BLaER1 (cell line): Measurements from ENCODE around the gene ARPC1A.
"Not testable (repeated sequence)": the region's sequence is repeated elsewhere in the genome, so short reads cannot be mapped to it uniquely, and the experiment has no call there.

Experiments
- H3K27ac ChIP-seq: shearing (Covaris generic); formaldehyde crosslinking; 2 replicates; pipeline ENCODE4 v1.8.1; 2022
- H3K27me3 ChIP-seq: shearing (Covaris generic); formaldehyde crosslinking; 2 replicates; pipeline ENCODE4 v1.8.1; 2022
- H3K36me3 ChIP-seq: shearing (Covaris generic); formaldehyde crosslinking; 2 replicates; pipeline ENCODE4 v1.8.1; 2022
- H3K4me1 ChIP-seq: shearing (Covaris generic); formaldehyde crosslinking; 2 replicates; pipeline ENCODE4 v1.8.1; 2022
- H3K4me2 ChIP-seq: shearing (Covaris generic); formaldehyde crosslinking; 2 replicates; pipeline ENCODE4 v1.8.1; 2022
- H3K4me3 ChIP-seq: shearing (Covaris generic); formaldehyde crosslinking; 2 replicates; pipeline ENCODE4 v1.8.1; 2022
- H3K9ac ChIP-seq: shearing (Covaris generic); formaldehyde crosslinking; 2 replicates; pipeline ENCODE4 v1.8.1; 2022
- H3K9me3 ChIP-seq: shearing (Covaris generic); formaldehyde crosslinking; 2 replicates; pipeline ENCODE4 v1.8.1; 2022
- H4K20me1 ChIP-seq: shearing (Covaris generic); formaldehyde crosslinking; 2 replicates; pipeline ENCODE4 v1.8.1; 2022
- Cebpa-rat ChIP-seq: shearing (Covaris generic); IDR thresholded peaks from 2 replicates; pipeline ENCODE4 v1.8.1; 2022

The ARPC1A gene

DNA sequence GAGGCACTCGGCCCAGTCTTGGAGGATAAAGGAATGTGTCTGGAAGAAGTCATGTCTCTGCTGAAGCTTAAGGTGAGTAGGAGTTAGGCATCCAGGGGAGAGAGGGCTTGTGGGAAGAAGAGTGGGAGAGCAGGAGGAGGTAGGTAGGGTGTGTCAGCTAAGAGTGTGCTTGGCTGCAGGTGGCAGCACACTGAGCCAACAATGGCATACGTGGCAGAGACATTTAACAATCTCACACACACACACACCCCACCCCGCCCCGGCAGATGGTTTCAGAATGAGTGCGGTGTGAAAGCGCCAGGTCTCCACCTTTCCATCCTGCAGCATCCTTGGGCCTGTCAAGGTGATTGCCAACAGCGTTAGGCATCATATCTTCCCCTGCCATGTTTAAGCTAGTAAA is 11.2 kb upstream of the ARPC1A start:
- H3K4me1 ChIP-seq: peaks cover 12% of the 10 kb centered on the region
- H4K20me1 ChIP-seq: no peaks in the 10 kb centered on the region
- H3K9me3 ChIP-seq: peaks cover 11% of the 10 kb centered on the region
- TF ChIP-seq Cebpa-rat: no peak
- H3K36me3 ChIP-seq: no peaks in the 10 kb centered on the region
- H3K9ac ChIP-seq: no peak overlapping the region
- H3K4me2 ChIP-seq: no peak overlapping the region
- H3K4me3 ChIP-seq: no peak overlapping the region
- H3K27ac ChIP-seq: no peak overlapping the region
- no peaks in the 10 kb centered on the region for H3K27me3 ChIP-seq

DNA sequence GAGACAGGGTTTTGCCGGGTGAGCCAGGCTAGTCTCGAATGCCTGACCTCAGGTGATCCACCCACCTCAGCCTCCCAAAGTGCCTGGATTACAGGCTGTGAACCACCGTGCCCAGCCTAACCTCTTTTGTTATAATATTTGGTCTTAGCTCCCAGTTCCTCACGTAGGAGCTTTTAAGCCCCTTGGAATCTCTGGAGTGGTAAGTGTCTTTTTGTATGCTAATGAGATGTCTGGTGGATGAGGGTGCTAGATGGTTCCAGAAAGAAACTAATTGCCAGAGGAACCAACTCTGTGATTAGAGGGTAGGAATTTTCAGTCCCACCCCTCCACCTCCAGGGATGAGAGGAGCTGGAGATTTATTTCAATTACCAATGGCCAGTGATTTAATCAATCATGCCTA is 5.3 kb upstream of the ARPC1A start:
- H3K9ac ChIP-seq: no peak overlapping the region
- no peaks in the 10 kb centered on the region for H3K27me3 ChIP-seq
- no peak for TF ChIP-seq Cebpa-rat
- no peaks in the 10 kb centered on the region for H3K36me3 ChIP-seq
- no peak overlapping the region for H3K4me2 ChIP-seq
- peaks cover 13% of the 10 kb centered on the region for H3K4me1 ChIP-seq
- no peaks in the 10 kb centered on the region for H3K9me3 ChIP-seq
- no peak overlapping the region for H3K4me3 ChIP-seq
- no peaks in the 10 kb centered on the region for H4K20me1 ChIP-seq
- H3K27ac ChIP-seq: no peak overlapping the region

DNA sequence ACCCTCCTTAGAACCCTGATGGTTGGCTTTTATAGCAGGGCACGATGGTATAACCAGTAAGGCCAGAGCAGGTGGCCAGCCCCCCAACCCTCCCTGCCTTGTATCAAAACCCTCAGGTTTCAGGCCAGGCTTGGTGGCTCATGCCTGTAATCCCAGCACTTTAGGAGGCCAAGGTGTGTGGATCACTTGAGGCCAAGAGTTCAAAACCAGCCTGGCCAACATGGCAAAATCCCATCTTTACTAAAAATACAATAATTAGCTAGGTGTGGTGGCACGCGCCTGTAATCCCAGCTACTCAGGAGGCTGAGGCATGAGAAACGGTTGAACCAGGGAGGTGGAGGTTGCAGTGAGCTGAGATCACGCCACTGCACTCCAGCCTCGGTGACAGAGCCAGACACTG is 3.0 kb upstream of the ARPC1A start:
- not testable (repeated sequence) for H3K27ac ChIP-seq, H3K4me2 ChIP-seq, H3K36me3 ChIP-seq, H3K27me3 ChIP-seq, H3K9me3 ChIP-seq, H3K9ac ChIP-seq, H3K4me3 ChIP-seq
- Histone ChIP-seq H3K4me1 (peaks cover 25% of the 10 kb centered on the region), H4K20me1 (peaks cover 19% of the 10 kb centered on the region)

DNA sequence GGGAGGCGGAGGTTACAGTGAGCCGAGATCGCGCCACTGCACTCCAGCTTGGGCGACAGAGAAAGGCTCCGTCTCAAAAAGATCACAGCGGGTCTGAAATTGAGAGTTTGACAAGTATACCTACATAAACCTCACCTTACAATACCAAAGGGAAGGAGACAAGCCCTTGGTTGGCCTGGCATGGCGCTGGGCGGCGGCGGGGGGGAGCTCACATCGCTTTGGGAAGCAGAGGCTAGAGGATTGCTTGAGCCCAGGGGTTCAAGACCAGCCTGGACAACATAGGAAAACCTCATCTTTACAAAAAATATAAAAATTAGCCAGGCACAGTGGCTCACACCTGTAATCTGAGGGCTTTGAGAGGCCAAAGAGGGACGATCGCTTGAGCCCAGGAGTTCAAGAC is 1.1 kb upstream of the ARPC1A start:
- TF ChIP-seq Cebpa-rat: no peak
- Histone ChIP-seq H3K4me3 (peak overlapping the region; percentile 84), H4K20me1 (peaks cover 38% of the 10 kb centered on the region), H3K4me1 (peaks cover 40% of the 10 kb centered on the region), H3K27ac (peak overlapping the region; percentile 83), H3K36me3 (peaks cover 9% of the 10 kb centered on the region; the same call in 1 of the 2 replicates), H3K9ac (peak overlapping the region; percentile 90), H3K4me2 (peak overlapping the region; percentile 89), H3K27me3 (no peaks in the 10 kb centered on the region), H3K9me3 (no peaks in the 10 kb centered on the region)

DNA sequence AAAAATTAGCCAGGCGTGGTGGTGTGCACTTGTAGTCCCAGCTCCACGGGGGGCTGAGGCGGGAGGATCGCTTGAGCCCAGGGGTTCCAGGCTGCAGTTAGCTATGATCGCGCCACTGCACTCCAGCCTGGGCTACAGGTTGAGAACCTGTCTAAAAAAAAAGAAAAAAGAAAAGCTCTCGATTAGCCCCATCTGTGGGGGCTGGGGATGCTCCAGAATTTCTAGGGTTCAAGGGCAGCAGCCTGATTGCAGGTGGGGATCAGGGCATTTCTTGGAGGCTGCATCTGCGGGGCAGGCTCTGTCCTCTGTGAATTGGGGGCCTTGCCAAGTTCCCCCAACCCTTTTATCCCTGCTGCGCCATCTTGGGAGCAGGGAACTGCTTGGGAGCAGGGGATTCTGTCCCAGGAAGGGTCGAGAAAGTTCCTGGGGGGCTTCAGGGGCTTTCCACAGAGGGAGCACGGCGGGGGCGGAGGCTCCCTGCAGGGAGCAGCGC is 651 bp upstream of the ARPC1A start:
- Histone ChIP-seq H3K4me3 (peak overlapping the region; percentile 84), H3K4me2 (peak overlapping the region; percentile 89), H3K27me3 (no peaks in the 10 kb centered on the region), H3K9me3 (no peaks in the 10 kb centered on the region), H4K20me1 (peaks cover 43% of the 10 kb centered on the region), H3K27ac (peak overlapping the region; percentile 83), H3K9ac (peak overlapping the region; percentile 90), H3K36me3 (peaks cover 9% of the 10 kb centered on the region; the same call in 1 of the 2 replicates), H3K4me1 (peaks cover 40% of the 10 kb centered on the region)
- no peak for TF ChIP-seq Cebpa-rat

DNA sequence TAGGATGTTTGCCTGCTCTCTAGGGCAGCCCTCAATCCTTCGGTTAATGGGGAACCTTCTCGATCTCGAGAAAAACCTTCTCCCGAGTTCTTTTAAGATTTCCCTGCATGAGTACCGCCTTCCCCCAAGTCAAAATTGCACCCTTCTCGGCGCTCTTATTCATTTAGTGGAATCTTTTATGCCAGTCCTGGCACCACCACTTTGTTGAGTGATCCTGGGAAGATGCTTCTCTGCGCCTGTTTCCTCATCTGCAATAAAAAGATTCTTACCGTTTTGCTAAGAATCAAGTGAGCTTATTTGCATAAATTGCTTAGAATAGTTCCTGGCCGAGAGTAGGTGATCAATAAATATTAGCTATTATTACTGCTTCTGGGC is 697 bp downstream of the ARPC1A start:
- Histone ChIP-seq H3K4me3 (peak overlapping the region; percentile 84), H3K4me1 (peaks cover 40% of the 10 kb centered on the region), H3K27ac (peak overlapping the region; percentile 83)

DNA sequence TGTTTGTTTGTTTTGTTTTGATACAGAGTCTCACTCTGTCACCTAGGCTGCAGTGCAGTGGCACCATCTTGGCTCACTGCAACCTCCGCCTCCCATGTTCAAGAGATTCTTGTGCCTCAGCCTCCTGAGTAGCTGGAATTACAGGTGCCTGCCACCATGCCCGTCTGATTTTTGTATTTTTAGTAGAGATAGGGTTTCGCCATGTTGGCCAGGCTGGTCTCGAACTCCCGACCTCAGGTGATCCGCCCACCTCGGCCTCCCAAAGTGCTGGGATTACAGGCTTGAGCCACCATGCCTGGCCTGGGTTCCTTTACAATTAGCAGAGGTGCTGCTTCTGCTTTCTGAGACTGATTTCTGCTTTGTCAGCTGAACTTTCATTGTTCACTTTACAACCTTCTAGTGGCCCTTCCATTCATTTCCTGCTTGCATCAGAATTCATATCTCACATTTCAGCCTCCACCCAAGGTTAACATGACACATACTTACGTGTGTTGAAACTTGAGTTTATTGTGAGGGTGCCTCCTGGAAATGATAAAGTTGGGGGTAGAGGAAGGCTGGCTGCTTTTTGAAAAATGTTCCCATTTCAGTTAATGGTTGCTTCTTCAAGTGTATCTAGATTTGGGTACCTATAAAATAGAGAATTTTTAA is 4.7 kb downstream of the ARPC1A start:
- H3K4me1 ChIP-seq: peaks cover 27% of the 10 kb centered on the region
- H3K27me3 ChIP-seq, H3K4me2 ChIP-seq, H3K9me3 ChIP-seq, H3K27ac ChIP-seq, H3K9ac ChIP-seq, H3K4me3 ChIP-seq: not testable (repeated sequence)
- H4K20me1 ChIP-seq: peaks cover 97% of the 10 kb centered on the region
- peaks cover 61% of the 10 kb centered on the region for H3K36me3 ChIP-seq

More for the DNA sequence above, 697 bp downstream of the ARPC1A start:
- peaks cover 56% of the 10 kb centered on the region for H4K20me1 ChIP-seq
- peaks cover 20% of the 10 kb centered on the region; the same call in 1 of the 2 replicates for H3K36me3 ChIP-seq
- H3K9me3 ChIP-seq: no peaks in the 10 kb centered on the region
- no peaks in the 10 kb centered on the region for H3K27me3 ChIP-seq
- peak overlapping the region; percentile 90 for H3K9ac ChIP-seq
- H3K4me2 ChIP-seq: peak overlapping the region; percentile 89
- TF ChIP-seq Cebpa-rat: no peak

DNA sequence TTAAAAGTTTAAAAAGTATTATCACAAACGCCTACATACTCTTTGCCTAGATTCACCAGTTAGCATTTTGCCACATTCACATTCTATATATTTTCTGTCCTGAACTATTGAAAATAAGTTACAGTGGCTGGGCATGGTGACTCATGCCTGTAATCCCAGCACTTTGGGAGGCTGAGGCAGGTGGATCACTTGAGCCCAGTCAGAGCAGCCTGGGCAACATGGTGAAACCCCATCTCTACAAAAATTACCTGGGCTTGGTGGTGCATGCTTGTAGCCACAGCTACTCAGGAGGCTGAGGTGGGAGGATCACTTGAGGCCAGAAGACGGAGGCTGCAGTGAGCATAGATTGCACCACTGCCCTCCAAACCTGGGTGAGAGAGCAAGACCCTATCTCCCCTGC is 5.3 kb downstream of the ARPC1A start:
- H4K20me1 ChIP-seq: peaks cover 99% of the 10 kb centered on the region
- peaks cover 66% of the 10 kb centered on the region for H3K36me3 ChIP-seq
- no peaks in the 10 kb centered on the region for H3K9me3 ChIP-seq
- no peak overlapping the region for H3K9ac ChIP-seq
- TF ChIP-seq Cebpa-rat: no peak
- peaks cover 27% of the 10 kb centered on the region for H3K4me1 ChIP-seq
- no peak overlapping the region for H3K4me2 ChIP-seq
- H3K27ac ChIP-seq: no peak overlapping the region
- no peak overlapping the region for H3K4me3 ChIP-seq
- no peaks in the 10 kb centered on the region for H3K27me3 ChIP-seq

DNA sequence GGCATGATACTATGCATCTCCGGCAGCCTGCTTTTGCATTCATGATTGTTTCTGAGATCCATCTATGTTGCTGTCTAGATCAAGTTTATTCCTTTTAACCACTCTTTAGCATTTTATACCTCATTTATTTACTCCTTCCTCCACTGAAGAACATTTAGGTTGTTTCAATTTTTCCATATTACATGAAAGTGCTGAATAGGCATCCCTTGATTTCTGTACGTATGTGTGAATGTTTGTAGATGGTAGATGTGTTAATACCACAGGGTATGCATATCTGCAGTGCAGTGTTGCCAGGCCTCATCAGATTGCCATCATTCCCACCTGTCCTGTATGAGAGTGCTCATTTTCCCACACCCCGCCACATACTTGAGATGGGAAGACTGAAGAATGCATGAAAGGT is 13.9 kb downstream of the ARPC1A start:
- H3K9me3 ChIP-seq: no peaks in the 10 kb centered on the region
- H3K4me3 ChIP-seq: no peak overlapping the region
- no peak overlapping the region for H3K4me2 ChIP-seq
- peaks cover 98% of the 10 kb centered on the region for H3K36me3 ChIP-seq
- no peak for TF ChIP-seq Cebpa-rat
- no peak overlapping the region for H3K9ac ChIP-seq
- H4K20me1 ChIP-seq: peaks cover 60% of the 10 kb centered on the region
- no peaks in the 10 kb centered on the region for H3K4me1 ChIP-seq
- H3K27ac ChIP-seq: no peak overlapping the region
- H3K27me3 ChIP-seq: no peaks in the 10 kb centered on the region

DNA sequence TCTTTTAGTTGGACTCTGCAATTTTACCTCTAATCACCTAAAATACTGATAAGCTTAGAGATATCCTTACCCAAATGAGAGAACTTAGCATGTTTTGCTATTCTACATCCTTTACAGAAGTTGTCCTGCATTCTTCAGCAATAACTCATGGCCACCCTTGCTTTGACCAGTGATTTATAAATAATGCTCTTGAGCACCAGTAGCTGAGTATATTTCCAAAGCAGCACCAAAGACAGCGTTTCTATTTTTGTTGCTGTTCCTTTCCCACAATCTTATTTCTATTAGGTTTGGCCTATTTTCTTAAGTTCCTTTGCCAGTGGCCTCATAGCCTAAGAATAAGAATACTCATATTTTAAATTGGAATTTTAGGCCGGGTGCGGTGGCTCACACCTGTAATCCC is 15.0 kb downstream of the ARPC1A start:
- H3K9ac ChIP-seq: no peak overlapping the region
- H3K4me3 ChIP-seq: no peak overlapping the region
- H3K27ac ChIP-seq: no peak overlapping the region
- H4K20me1 ChIP-seq: peaks cover 49% of the 10 kb centered on the region
- no peaks in the 10 kb centered on the region for H3K4me1 ChIP-seq
- H3K27me3 ChIP-seq: no peaks in the 10 kb centered on the region
- H3K4me2 ChIP-seq: no peak overlapping the region
- no peaks in the 10 kb centered on the region for H3K9me3 ChIP-seq
- peaks cover 98% of the 10 kb centered on the region for H3K36me3 ChIP-seq
- TF ChIP-seq Cebpa-rat: no peak
